ENCODE data around the gene FAXDC2. TPM values are rescaled to one million over a fixed set of nuclear protein-coding genes. Genes with fewer than 3 reads are reported as not detected.

Gene FAXDC2
- total and polyA plus RNA-seq, 2 of the 8 experiments (the other 6 are each of a cell fraction or from before 2014, with no cell fraction given) = 3.7 to 5.9 TPM

DNA sequence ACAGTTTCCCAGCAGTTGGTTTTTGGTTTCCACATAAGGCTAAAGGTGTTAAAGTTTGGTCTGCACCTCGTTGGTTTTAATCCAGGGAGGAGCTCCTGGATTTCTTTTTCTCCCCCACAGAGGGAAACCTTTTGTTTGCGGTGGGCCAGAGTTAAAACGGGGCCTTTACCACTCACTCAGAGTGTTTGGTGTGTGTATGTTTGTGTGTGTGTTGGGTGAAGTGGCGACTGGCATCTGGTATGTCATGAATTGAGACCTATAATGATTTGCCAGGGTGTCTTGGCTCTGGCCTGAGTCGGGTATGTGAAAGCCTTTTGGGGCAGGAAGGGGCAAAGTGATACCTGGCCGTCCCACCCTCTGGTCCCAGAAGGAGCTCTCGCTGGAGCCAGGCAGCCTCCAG lies 30.9 kb downstream of the FAXDC2 start:
- Histone ChIP-seq H3K27ac (ENCODE audit: low read depth, low read length) (no peak overlapping the region), H2BK15ac (ENCODE audit: low read length) (no peak overlapping the region), H3K79me1 (ENCODE audit: low read depth, low read length) (peaks cover 5% of the 10 kb centered on the region), H3K4ac (replicated peaks; ENCODE audit: insufficient read length, low read depth, low read length) (no peak overlapping the region), H3K79me2 (ENCODE audit: control insufficient read depth in 1 of 2, insufficient read depth in 2 of 2, low read length in 2 of 2) (no peaks in the 10 kb centered on the region), H2AK5ac (ENCODE audit: low read depth, low read length) (no peak overlapping the region), H2BK120ac (replicated peaks; ENCODE audit: low read depth, low read length) (no peak overlapping the region), H2AFZ (ENCODE audit: low read length) (no peak overlapping the region), H3K56ac (replicated peaks; ENCODE audit: insufficient read length, low read depth, low read length) (no peak overlapping the region), H3K36me3 (ENCODE audit: control insufficient read depth in 2 of 4, insufficient read depth in 4 of 4, low read length in 3 of 4) (peaks cover 5 to 68% (median 31%) of the 10 kb centered on the region in 4 experiments), H3K4me2 (ENCODE audit: insufficient read depth in 1 of 2, low read depth in 2 of 2, low read length in 2 of 2) (no peak overlapping the region), H2BK20ac (ENCODE audit: low read length) (no peak overlapping the region), H4K8ac (ENCODE audit: extremely low read depth, insufficient read depth, low read length) (no peak overlapping the region), H3K4me1 (replicated peaks in 1 of 4; ENCODE audit: control insufficient read depth in 3 of 4, insufficient read depth in 4 of 4, low read length in 3 of 4) (peaks cover 0 to 2% (median 0%) of the 10 kb centered on the region in 4 experiments; a peak in 1 of 7 replicates), H2BK5ac (ENCODE audit: low read depth, low read length) (no peak overlapping the region), H3K27me3 (replicated peaks in 1 of 4; ENCODE audit: control insufficient read depth in 3 of 4, extremely low read depth in 1 of 4, insufficient read depth in 3 of 4, low read length in 3 of 4) (no peaks in the 10 kb centered on the region), H4K5ac (ENCODE audit: insufficient read length, low read depth, low read length) (no peak overlapping the region), H3K23me2 (ENCODE audit: low read depth, low read length) (no peaks in the 10 kb centered on the region), H3K9me3 (ENCODE audit: insufficient read depth in 2 of 2, low read depth in 1 of 2, low read length in 1 of 2) (no peaks in the 10 kb centered on the region), H2BK12ac (ENCODE audit: low read depth, low read length) (no peak overlapping the region), H4K91ac (replicated peaks; ENCODE audit: insufficient read length, low read length) (no peak overlapping the region), H3K4me3 (ENCODE audit: extremely low read depth in 1 of 4, insufficient read depth in 2 of 4, low read depth in 3 of 4, low read length in 4 of 4) (no peak overlapping the region), H3K23ac (ENCODE audit: insufficient read length) (no peak overlapping the region), H3K18ac (ENCODE audit: extremely low read depth, low read length) (no peak overlapping the region), H3K9ac (replicated peaks in 1 of 4; ENCODE audit: extremely low read depth in 1 of 4, low read depth in 3 of 4, low read length in 3 of 4) (no peak overlapping the region), H3K14ac (ENCODE audit: insufficient read length) (no peak overlapping the region), H4K20me1 (replicated peaks in 1 of 2; ENCODE audit: control insufficient read depth in 1 of 2, insufficient read depth in 2 of 2, low read length in 2 of 2) (peaks cover 1 to 17% of the 10 kb centered on the region in 2 experiments)
- ChIA-PET CTCF (ENCODE audit: partially characterized antibody) (interaction anchor here (0.7 to 1.3 kb wide), 2 partner anchors 14 to 16 kb away, joined by 3 to 5 read pairs; no protein-coding TSS in a partner anchor), POLR2A (ENCODE audit: partially characterized antibody) (interaction anchor here (0.7 to 2.5 kb wide), 9 partner anchors 10 to 39 kb away, joined by 3 to 10 read pairs (median 4); partner anchors contain the start of gene CNOT8)
- 95% methylated on average over 6 of the region's 7 CpGs; no CpG with 5 or more reads in 1 of the 2 experiments for WGBS, 2 experiments (ENCODE audit: extremely low coverage in 1 of 2, insufficient coverage in 1 of 2, insufficient read length in 1 of 2, insufficient replicate concordance in 2 of 2, low coverage in 1 of 2, low lambda C conversion rate in 2 of 2, missing lambda C conversion rate in 1 of 2)
- DNase-seq (ENCODE audit: low read depth in 1 of 2, low spot score in 2 of 2) (no peak), FAIRE-seq (no peak)
- TF ChIP-seq POLR2A (IDR thresholded peaks at IDR 0.05; ENCODE audit: control extremely low read depth in 1 of 2, low read depth in 2 of 2, low read length in 2 of 2) = 0 out of 3 replicates have a peak, but pooled peaks of 1 of the 2 experiments have one; percentile 3
- TF ChIP-seq CHD2 (IDR thresholded peaks at IDR 0.05; ENCODE audit: low read length) = no peak
